ENCODE results near the gene FGF14. TPM values are rescaled to one million over a fixed set of nuclear protein-coding genes. Genes with fewer than 3 reads are reported as not detected.

Gene FGF14
- polyA plus RNA-seq, 1 donor (not counting 4 experiments of a cell fraction or from before 2014, with no cell fraction given) = 0.09 TPM

DNA sequence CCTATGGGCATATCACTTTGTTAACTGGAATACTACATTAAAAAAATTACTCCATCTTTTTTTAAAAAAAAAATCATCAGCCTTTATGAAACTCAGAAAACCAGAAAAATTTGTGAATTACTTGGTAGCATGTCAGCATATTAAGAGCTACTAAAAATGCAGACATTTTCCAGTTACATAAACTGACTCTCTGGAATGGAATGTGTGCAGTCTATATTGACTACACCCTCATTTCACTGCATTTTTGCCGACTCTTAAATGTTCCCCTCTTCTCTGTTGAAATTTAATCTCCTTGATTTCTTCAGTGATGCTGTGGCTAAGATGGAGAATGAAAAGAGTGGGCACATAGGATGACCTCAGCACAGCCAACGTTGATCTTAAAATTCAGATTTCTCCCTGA, 555.6 kb downstream of the FGF14 start:
- Histone ChIP-seq H3K4me3 (ENCODE audit: control insufficient read depth in 2 of 3, extremely low read depth in 1 of 3, insufficient read depth in 2 of 3, low read depth in 1 of 3, low read length in 3 of 3) (no peak overlapping the region), H2AFZ (ENCODE audit: control insufficient read depth, low read length) (no peak overlapping the region), H3K9me3 (ENCODE audit: control insufficient read depth, low read depth, low read length) (no peaks in the 10 kb centered on the region), H3K27me3 (ENCODE audit: control insufficient read depth, extremely low read depth, insufficient read depth, low read length) (no peaks in the 10 kb centered on the region), H3K36me3 (ENCODE audit: control insufficient read depth in 2 of 2, extremely low read depth in 1 of 2, insufficient read depth in 2 of 2, low read length in 2 of 2) (no peaks in the 10 kb centered on the region), H3K79me2 (ENCODE audit: control insufficient read depth, insufficient read depth, low read length) (no peaks in the 10 kb centered on the region), H3K9ac (ENCODE audit: control insufficient read depth, extremely low read depth, insufficient read depth, low read length) (no peak overlapping the region), H3K27ac (ENCODE audit: control insufficient read depth, insufficient read depth, low read length) (no peak overlapping the region), H3K9me1 (ENCODE audit: control insufficient read depth, extremely low read depth, insufficient read depth, low read length) (no peaks in the 10 kb centered on the region), H3K4me1 (ENCODE audit: control insufficient read depth, extremely low read depth, insufficient read depth, low read length) (no peaks in the 10 kb centered on the region), H3K4me2 (ENCODE audit: control insufficient read depth, extremely low read depth, insufficient read depth, low read depth, low read length) (no peak overlapping the region), H4K20me1 (ENCODE audit: control insufficient read depth, extremely low read depth, insufficient read depth, low read length) (no peaks in the 10 kb centered on the region)
- dilution Hi-C loops (cut with MboI; ENCODE audit: extremely low pct_ligation_motif_present, low sequenced_read_pairs) = no loop called here
- FAIRE-seq = no peak
- DNase-seq (ENCODE audit: low read depth, low spot score) = no peak
- no peak for TF ChIP-seq EZH2 (IDR thresholded peaks at IDR 0.05; ENCODE audit: low read length)
- TF ChIP-seq, protein P1, sequence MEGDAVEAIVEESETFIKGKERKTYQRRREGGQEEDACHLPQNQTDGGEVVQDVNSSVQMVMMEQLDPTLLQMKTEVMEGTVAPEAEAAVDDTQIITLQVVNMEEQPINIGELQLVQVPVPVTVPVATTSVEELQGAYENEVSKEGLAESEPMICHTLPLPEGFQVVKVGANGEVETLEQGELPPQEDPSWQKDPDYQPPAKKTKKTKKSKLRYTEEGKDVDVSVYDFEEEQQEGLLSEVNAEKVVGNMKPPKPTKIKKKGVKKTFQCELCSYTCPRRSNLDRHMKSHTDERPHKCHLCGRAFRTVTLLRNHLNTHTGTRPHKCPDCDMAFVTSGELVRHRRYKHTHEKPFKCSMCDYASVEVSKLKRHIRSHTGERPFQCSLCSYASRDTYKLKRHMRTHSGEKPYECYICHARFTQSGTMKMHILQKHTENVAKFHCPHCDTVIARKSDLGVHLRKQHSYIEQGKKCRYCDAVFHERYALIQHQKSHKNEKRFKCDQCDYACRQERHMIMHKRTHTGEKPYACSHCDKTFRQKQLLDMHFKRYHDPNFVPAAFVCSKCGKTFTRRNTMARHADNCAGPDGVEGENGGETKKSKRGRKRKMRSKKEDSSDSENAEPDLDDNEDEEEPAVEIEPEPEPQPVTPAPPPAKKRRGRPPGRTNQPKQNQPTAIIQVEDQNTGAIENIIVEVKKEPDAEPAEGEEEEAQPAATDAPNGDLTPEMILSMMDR (optimal IDR thresholded peaks at IDR 0.05 in 1 of 3, IDR thresholded peaks at IDR 0.05 in 1 of 3, conservative IDR thresholded peaks at IDR 0.05 in 1 of 3; ENCODE audit: extremely low read depth in 1 of 3, insufficient read depth in 2 of 3, low read length in 3 of 3) = no peak

DNA sequence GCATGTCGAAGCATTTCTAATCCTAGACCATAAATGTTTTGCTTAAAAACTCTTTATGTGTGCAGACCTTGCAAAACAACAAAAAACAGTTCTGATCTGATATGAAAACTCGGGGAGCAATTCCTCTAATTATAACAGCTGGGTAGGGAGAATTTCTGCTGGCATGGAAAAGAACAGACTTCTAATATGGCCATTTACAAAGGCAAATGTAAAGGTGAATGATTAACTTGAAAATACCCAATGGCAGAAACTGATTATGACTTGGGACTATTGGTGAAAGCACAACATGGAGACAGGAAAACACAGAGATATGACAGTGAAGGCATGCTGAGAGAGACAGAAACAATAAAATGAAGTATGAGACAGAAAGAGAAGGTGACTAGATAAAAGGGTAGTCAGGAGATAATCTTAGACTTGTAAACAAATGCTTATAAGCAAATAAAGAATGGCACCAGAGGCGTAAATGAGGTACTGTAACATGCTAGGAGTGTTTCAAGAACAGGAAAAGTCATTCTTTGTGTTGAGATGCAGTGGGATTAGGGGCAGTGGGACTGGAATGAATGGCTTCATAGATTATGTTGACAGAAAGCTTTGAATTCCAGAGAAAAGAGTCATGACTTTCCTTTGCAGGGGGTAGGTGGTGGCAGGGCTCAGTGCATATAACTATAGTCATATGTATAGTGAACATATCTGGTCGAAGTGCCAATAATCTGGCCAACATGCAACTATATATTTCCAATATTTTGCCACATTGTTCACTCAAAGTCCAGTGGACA, 556.4 kb downstream of the FGF14 start:
- Histone ChIP-seq H3K4me2 (ENCODE audit: control insufficient read depth, extremely low read depth, insufficient read depth, low read depth, low read length) (no peak overlapping the region), H3K27ac (ENCODE audit: control insufficient read depth, insufficient read depth, low read length) (no peak overlapping the region), H3K27me3 (ENCODE audit: control insufficient read depth, extremely low read depth, insufficient read depth, low read length) (no peaks in the 10 kb centered on the region), H3K4me3 (ENCODE audit: control insufficient read depth in 2 of 3, extremely low read depth in 1 of 3, insufficient read depth in 2 of 3, low read depth in 1 of 3, low read length in 3 of 3) (no peak overlapping the region), H3K9me1 (ENCODE audit: control insufficient read depth, extremely low read depth, insufficient read depth, low read length) (no peaks in the 10 kb centered on the region), H3K9ac (ENCODE audit: control insufficient read depth, extremely low read depth, insufficient read depth, low read length) (no peak overlapping the region), H4K20me1 (ENCODE audit: control insufficient read depth, extremely low read depth, insufficient read depth, low read length) (no peaks in the 10 kb centered on the region), H3K79me2 (ENCODE audit: control insufficient read depth, insufficient read depth, low read length) (no peaks in the 10 kb centered on the region), H3K4me1 (ENCODE audit: control insufficient read depth, extremely low read depth, insufficient read depth, low read length) (no peaks in the 10 kb centered on the region), H2AFZ (ENCODE audit: control insufficient read depth, low read length) (no peak overlapping the region), H3K9me3 (ENCODE audit: control insufficient read depth, low read depth, low read length) (no peaks in the 10 kb centered on the region), H3K36me3 (ENCODE audit: control insufficient read depth in 2 of 2, extremely low read depth in 1 of 2, insufficient read depth in 2 of 2, low read length in 2 of 2) (no peaks in the 10 kb centered on the region)
- no peak for TF ChIP-seq EZH2 (IDR thresholded peaks at IDR 0.05; ENCODE audit: low read length)
- TF ChIP-seq, protein P1 (optimal IDR thresholded peaks at IDR 0.05 in 1 of 3, IDR thresholded peaks at IDR 0.05 in 1 of 3, conservative IDR thresholded peaks at IDR 0.05 in 1 of 3; ENCODE audit: extremely low read depth in 1 of 3, insufficient read depth in 2 of 3, low read length in 3 of 3) = no peak
- dilution Hi-C loops (cut with MboI; ENCODE audit: extremely low pct_ligation_motif_present, low sequenced_read_pairs) = no loop called here
- DNase-seq (ENCODE audit: low read depth, low spot score) (no peak), FAIRE-seq (no peak)

Data from keratinocyte (primary cell).